ENCODE data around the gene SIRPB2. TPM values are rescaled to one million over a fixed set of nuclear protein-coding genes. Genes with fewer than 3 reads are reported as not detected.
A peak's percentile ranks its signal among the peaks of the same experiment; 100 is the strongest.

The SIRPB2 gene
- total and polyA plus RNA-seq, 5 donors from 2014 or later: 0.10 TPM; not detected in 4

GRCh38 chr20:1509237-1509636 lies 18.0 kb upstream of the SIRPB2 start:
- no peaks in the 10 kb centered on the region for H3K36me3 Mint-ChIP-seq
- H3K4me1 Mint-ChIP-seq: peaks cover 0 to 4% (median 0%) of the 10 kb centered on the region in 4 donors
- H3K27me3 Mint-ChIP-seq: peaks cover 14% of the 10 kb centered on the region
- no peak overlapping the region for H3K4me3 ChIP-seq (ENCODE audit: low read depth, low read length)
- no peaks in the 10 kb centered on the region for H3K4me1 ChIP-seq (ENCODE audit: control insufficient read depth, insufficient read depth, low read length, poor library complexity, severe bottlenecking)
- no peak overlapping the region for H3K27ac ChIP-seq (ENCODE audit: insufficient read depth, low read length, poor library complexity, severe bottlenecking)
- peaks cover 5 to 9% of the 10 kb centered on the region in 2 experiments for H3K9me3 ChIP-seq (ENCODE audit: control insufficient read depth in 2 of 2, low read length in 2 of 2)
- H3K36me3 ChIP-seq (ENCODE audit: control insufficient read depth, insufficient read depth, low read length): no peaks in the 10 kb centered on the region
- peak; percentile 45 to 74 for ATAC-seq (ENCODE audit: low read depth in 2 of 2)
- peaks cover 7% of the 10 kb centered on the region for H3K27me3 ChIP-seq (ENCODE audit: control insufficient read depth, insufficient read depth, low read length)
- DNase-seq: peak in 2 of 3 donors; percentile 29 to 52
- H3K27ac Mint-ChIP-seq: no peak overlapping the region
- H3K9me3 Mint-ChIP-seq: peaks cover 0 to 7% (median 3%) of the 10 kb centered on the region in 7 donors
- no peak overlapping the region for H3K4me3 Mint-ChIP-seq

- no peak for DNase-seq
- peaks cover 5 to 7% of the 10 kb centered on the region in 2 experiments for H3K9me3 ChIP-seq (ENCODE audit: control insufficient read depth in 2 of 2, low read length in 2 of 2)
- Mint-ChIP-seq H3K4me1 (peaks cover 0 to 6% (median 3%) of the 10 kb centered on the region in 4 donors), H3K4me3 (no peak overlapping the region), H3K27ac (no peak overlapping the region), H3K27me3 (peaks cover 14% of the 10 kb centered on the region), H3K9me3 (peaks cover 0 to 6% (median 2%) of the 10 kb centered on the region in 7 donors), H3K36me3 (no peaks in the 10 kb centered on the region)
- ATAC-seq (ENCODE audit: low read depth in 2 of 2): no peak
- no peak overlapping the region for H3K27ac ChIP-seq (ENCODE audit: insufficient read depth, low read length, poor library complexity, severe bottlenecking)
- H3K36me3 ChIP-seq (ENCODE audit: control insufficient read depth, insufficient read depth, low read length): no peaks in the 10 kb centered on the region
- peaks cover 7% of the 10 kb centered on the region for H3K27me3 ChIP-seq (ENCODE audit: control insufficient read depth, insufficient read depth, low read length)
- H3K4me3 ChIP-seq (ENCODE audit: low read depth, low read length): no peak overlapping the region
- H3K4me1 ChIP-seq (ENCODE audit: control insufficient read depth, insufficient read depth, low read length, poor library complexity, severe bottlenecking): no peaks in the 10 kb centered on the region
Measured at GRCh38 chr20:1508574-1508973, 17.4 kb upstream of the SIRPB2 start.

DNA sequence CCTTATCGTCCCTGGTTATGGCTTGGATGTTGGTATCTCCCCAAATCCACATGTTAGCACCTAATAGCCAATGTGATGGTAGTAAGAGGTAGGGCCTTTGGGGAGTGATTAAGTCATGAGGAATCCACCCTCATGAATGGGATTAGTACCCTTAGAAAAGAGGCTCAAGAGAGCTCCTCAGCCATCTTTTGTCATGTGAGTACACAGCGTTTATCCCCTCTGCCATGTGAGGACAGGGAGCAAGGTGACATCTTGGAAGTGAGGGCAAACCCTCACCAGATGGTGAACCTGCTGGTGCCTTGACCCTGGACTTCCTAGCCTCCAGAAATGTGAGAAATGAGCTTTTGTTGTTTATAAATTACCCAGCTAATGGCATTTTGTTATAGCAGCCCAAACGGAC lies 16.1 kb upstream of the SIRPB2 start:
- peaks cover 16% of the 10 kb centered on the region for H3K27me3 ChIP-seq (ENCODE audit: control insufficient read depth, insufficient read depth, low read length)
- no peaks in the 10 kb centered on the region for H3K4me1 ChIP-seq (ENCODE audit: control insufficient read depth, insufficient read depth, low read length, poor library complexity, severe bottlenecking)
- H3K9me3 ChIP-seq (ENCODE audit: control insufficient read depth in 2 of 2, low read length in 2 of 2): peaks cover 2 to 6% of the 10 kb centered on the region in 2 experiments
- DNase-seq (no peak), ATAC-seq (ENCODE audit: low read depth in 2 of 2) (no peak)
- peaks cover 2 to 8% (median 6%) of the 10 kb centered on the region in 4 donors for H3K4me1 Mint-ChIP-seq
- peaks cover 24% of the 10 kb centered on the region for H3K27me3 Mint-ChIP-seq
- no peak overlapping the region for H3K27ac ChIP-seq (ENCODE audit: insufficient read depth, low read length, poor library complexity, severe bottlenecking)
- no peak overlapping the region for H3K4me3 Mint-ChIP-seq
- H3K27ac Mint-ChIP-seq: no peak overlapping the region
- peaks cover 0 to 2% (median 0%) of the 10 kb centered on the region in 7 donors for H3K9me3 Mint-ChIP-seq
- H3K36me3 ChIP-seq (ENCODE audit: control insufficient read depth, insufficient read depth, low read length): no peaks in the 10 kb centered on the region
- H3K4me3 ChIP-seq (ENCODE audit: low read depth, low read length): no peak overlapping the region
- H3K36me3 Mint-ChIP-seq: peaks cover 2% of the 10 kb centered on the region

- Mint-ChIP-seq H3K27ac (no peak overlapping the region), H3K9me3 (peaks cover 0 to 2% (median 0%) of the 10 kb centered on the region in 7 donors), H3K4me3 (no peak overlapping the region), H3K36me3 (peaks cover 4% of the 10 kb centered on the region), H3K27me3 (peaks cover 38% of the 10 kb centered on the region), H3K4me1 (peaks cover 2 to 8% (median 6%) of the 10 kb centered on the region in 4 donors)
- H3K27ac ChIP-seq (ENCODE audit: insufficient read depth, low read length, poor library complexity, severe bottlenecking): no peak overlapping the region
- H3K9me3 ChIP-seq (ENCODE audit: control insufficient read depth in 2 of 2, low read length in 2 of 2): peaks cover 3 to 6% of the 10 kb centered on the region in 2 experiments
- no peaks in the 10 kb centered on the region for H3K4me1 ChIP-seq (ENCODE audit: control insufficient read depth, insufficient read depth, low read length, poor library complexity, severe bottlenecking)
- no peaks in the 10 kb centered on the region for H3K36me3 ChIP-seq (ENCODE audit: control insufficient read depth, insufficient read depth, low read length)
- ATAC-seq (ENCODE audit: low read depth in 2 of 2) (no peak), DNase-seq (no peak)
- peaks cover 23% of the 10 kb centered on the region for H3K27me3 ChIP-seq (ENCODE audit: control insufficient read depth, insufficient read depth, low read length)
- H3K4me3 ChIP-seq (ENCODE audit: low read depth, low read length): no peak overlapping the region
Measured at GRCh38 chr20:1505871-1506270, 14.7 kb upstream of the SIRPB2 start.

DNA sequence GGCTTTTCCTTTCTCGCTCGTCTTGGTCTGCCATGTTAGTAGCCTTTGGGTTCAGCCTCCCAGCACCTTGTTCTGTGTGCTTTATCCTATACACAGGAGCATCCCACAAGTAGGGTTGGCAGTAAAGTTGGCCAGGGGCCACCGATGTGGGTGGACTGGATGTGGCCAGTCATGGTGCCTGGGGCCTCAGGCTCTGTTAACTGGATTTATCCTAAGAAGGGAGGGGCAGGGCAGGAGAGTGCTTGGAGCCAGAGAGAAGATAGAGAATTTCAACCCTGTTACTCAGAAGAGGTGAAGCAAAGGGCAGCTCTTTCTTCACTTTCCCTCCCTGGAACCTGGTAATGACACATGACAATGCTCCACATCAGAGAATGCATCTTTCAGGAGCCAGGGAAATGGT lies 14.1 kb upstream of the SIRPB2 start:
- Mint-ChIP-seq H3K4me1 (peaks cover 2 to 8% (median 6%) of the 10 kb centered on the region in 4 donors), H3K27ac (no peak overlapping the region), H3K9me3 (peaks cover 0 to 2% (median 0%) of the 10 kb centered on the region in 7 donors), H3K36me3 (peaks cover 4% of the 10 kb centered on the region), H3K4me3 (no peak overlapping the region), H3K27me3 (peaks cover 43% of the 10 kb centered on the region)
- H3K9me3 ChIP-seq (ENCODE audit: control insufficient read depth in 2 of 2, low read length in 2 of 2): peaks cover 3 to 6% of the 10 kb centered on the region in 2 experiments
- DNase-seq: no peak
- no peaks in the 10 kb centered on the region for H3K4me1 ChIP-seq (ENCODE audit: control insufficient read depth, insufficient read depth, low read length, poor library complexity, severe bottlenecking)
- no peak overlapping the region for H3K4me3 ChIP-seq (ENCODE audit: low read depth, low read length)
- peaks cover 28% of the 10 kb centered on the region for H3K27me3 ChIP-seq (ENCODE audit: control insufficient read depth, insufficient read depth, low read length)
- ATAC-seq (ENCODE audit: low read depth in 2 of 2): no peak
- no peak overlapping the region for H3K27ac ChIP-seq (ENCODE audit: insufficient read depth, low read length, poor library complexity, severe bottlenecking)
- H3K36me3 ChIP-seq (ENCODE audit: control insufficient read depth, insufficient read depth, low read length): no peaks in the 10 kb centered on the region

DNA sequence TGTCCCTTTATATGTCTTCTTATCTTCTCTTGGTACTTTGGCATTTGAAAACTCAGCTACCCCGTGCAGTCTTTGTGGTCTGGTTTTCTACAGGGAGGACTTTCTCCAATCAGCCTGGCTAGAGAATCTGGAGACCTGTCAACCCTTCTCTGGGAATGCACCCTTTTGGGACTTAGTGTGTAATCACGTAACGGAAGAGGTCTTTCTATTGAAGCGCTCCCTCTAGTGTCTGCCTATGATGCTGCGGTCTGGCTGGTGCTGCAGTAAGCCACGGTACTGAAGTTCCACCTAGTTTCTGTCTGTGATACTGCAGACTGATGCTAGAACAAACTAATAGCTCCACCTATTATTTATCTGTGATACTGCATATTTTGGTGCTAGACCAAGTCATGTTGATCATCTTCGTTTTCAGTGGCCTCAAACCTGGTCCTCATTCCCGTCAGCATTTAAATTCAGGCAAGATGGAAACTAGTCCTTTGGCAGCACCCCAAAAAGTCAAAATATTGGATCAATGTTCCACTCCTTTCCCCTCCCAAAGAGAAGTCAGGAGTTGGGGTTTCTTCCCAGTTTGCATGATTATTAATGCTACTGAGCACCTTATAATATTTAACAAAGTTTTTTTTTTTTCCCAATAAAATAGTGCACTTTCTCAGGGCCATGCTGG lies 12.5 kb upstream of the SIRPB2 start:
- H3K27ac ChIP-seq (ENCODE audit: insufficient read depth, low read length, poor library complexity, severe bottlenecking): no peak overlapping the region
- H3K36me3 Mint-ChIP-seq: peaks cover 4% of the 10 kb centered on the region
- H3K4me3 ChIP-seq (ENCODE audit: low read depth, low read length): no peak overlapping the region
- H3K4me1 Mint-ChIP-seq: peaks cover 2 to 7% (median 5%) of the 10 kb centered on the region in 4 donors
- H3K4me3 Mint-ChIP-seq: no peak overlapping the region
- peaks cover 0 to 4% (median 0%) of the 10 kb centered on the region in 7 donors for H3K9me3 Mint-ChIP-seq
- H3K27me3 Mint-ChIP-seq: peaks cover 58% of the 10 kb centered on the region
- DNase-seq (peak; percentile 63 to 88 (median 78)), ATAC-seq (ENCODE audit: low read depth in 2 of 2) (peak; percentile 100)
- H3K27ac Mint-ChIP-seq: peak overlapping the region in 1 of 3 donors; percentile 18
- H3K36me3 ChIP-seq (ENCODE audit: control insufficient read depth, insufficient read depth, low read length): no peaks in the 10 kb centered on the region
- H3K9me3 ChIP-seq (ENCODE audit: control insufficient read depth in 2 of 2, low read length in 2 of 2): peaks cover 3 to 6% of the 10 kb centered on the region in 2 experiments
- H3K4me1 ChIP-seq (ENCODE audit: control insufficient read depth, insufficient read depth, low read length, poor library complexity, severe bottlenecking): no peaks in the 10 kb centered on the region
- H3K27me3 ChIP-seq (ENCODE audit: control insufficient read depth, insufficient read depth, low read length): peaks cover 36% of the 10 kb centered on the region

- DNase-seq (no peak), ATAC-seq (ENCODE audit: low read depth in 2 of 2) (no peak)
- peaks cover 45% of the 10 kb centered on the region for H3K27me3 ChIP-seq (ENCODE audit: control insufficient read depth, insufficient read depth, low read length)
- H3K4me3 Mint-ChIP-seq: no peak overlapping the region
- H3K4me1 ChIP-seq (ENCODE audit: control insufficient read depth, insufficient read depth, low read length, poor library complexity, severe bottlenecking): no peaks in the 10 kb centered on the region
- H3K9me3 ChIP-seq (ENCODE audit: control insufficient read depth in 2 of 2, low read length in 2 of 2): peaks cover 3 to 6% of the 10 kb centered on the region in 2 experiments
- peaks cover 2 to 7% (median 5%) of the 10 kb centered on the region in 4 donors for H3K4me1 Mint-ChIP-seq
- peaks cover 0 to 10% (median 0%) of the 10 kb centered on the region in 7 donors for H3K9me3 Mint-ChIP-seq
- peaks cover 4% of the 10 kb centered on the region for H3K36me3 Mint-ChIP-seq
- H3K27ac Mint-ChIP-seq: no peak overlapping the region
- H3K36me3 ChIP-seq (ENCODE audit: control insufficient read depth, insufficient read depth, low read length): no peaks in the 10 kb centered on the region
- no peak overlapping the region for H3K27ac ChIP-seq (ENCODE audit: insufficient read depth, low read length, poor library complexity, severe bottlenecking)
- no peak overlapping the region for H3K4me3 ChIP-seq (ENCODE audit: low read depth, low read length)
- H3K27me3 Mint-ChIP-seq: peaks cover 77% of the 10 kb centered on the region
Measured at GRCh38 chr20:1500496-1500895, 9.3 kb upstream of the SIRPB2 start.
